ENCODE data around the gene CD7.

- TF ChIP-seq, protein P1, sequence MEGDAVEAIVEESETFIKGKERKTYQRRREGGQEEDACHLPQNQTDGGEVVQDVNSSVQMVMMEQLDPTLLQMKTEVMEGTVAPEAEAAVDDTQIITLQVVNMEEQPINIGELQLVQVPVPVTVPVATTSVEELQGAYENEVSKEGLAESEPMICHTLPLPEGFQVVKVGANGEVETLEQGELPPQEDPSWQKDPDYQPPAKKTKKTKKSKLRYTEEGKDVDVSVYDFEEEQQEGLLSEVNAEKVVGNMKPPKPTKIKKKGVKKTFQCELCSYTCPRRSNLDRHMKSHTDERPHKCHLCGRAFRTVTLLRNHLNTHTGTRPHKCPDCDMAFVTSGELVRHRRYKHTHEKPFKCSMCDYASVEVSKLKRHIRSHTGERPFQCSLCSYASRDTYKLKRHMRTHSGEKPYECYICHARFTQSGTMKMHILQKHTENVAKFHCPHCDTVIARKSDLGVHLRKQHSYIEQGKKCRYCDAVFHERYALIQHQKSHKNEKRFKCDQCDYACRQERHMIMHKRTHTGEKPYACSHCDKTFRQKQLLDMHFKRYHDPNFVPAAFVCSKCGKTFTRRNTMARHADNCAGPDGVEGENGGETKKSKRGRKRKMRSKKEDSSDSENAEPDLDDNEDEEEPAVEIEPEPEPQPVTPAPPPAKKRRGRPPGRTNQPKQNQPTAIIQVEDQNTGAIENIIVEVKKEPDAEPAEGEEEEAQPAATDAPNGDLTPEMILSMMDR (IDR thresholded peaks at IDR 0.05; ENCODE audit: low read depth, low read length) = no peak
- TF ChIP-seq EZH2phosphoT487 (IDR thresholded peaks at IDR 0.05; ENCODE audit: low read depth) = no peak
These were observed 2.4 kb downstream of the CD7 start for GRCh38 chr17:82314727-82315605.
